ENCODE results near the gene UNC13D. TPM values are rescaled to one million over a fixed set of nuclear protein-coding genes. Genes with fewer than 3 reads are reported as not detected.
"Not testable (repeated sequence)": the region's sequence is repeated elsewhere in the genome, so short reads cannot be mapped to it uniquely, and the experiment has no call there.

The UNC13D gene
- polyA plus RNA-seq, 12 donors: 3.1 to 14.7 (median 3.9) TPM; not detected in 1

DNA sequence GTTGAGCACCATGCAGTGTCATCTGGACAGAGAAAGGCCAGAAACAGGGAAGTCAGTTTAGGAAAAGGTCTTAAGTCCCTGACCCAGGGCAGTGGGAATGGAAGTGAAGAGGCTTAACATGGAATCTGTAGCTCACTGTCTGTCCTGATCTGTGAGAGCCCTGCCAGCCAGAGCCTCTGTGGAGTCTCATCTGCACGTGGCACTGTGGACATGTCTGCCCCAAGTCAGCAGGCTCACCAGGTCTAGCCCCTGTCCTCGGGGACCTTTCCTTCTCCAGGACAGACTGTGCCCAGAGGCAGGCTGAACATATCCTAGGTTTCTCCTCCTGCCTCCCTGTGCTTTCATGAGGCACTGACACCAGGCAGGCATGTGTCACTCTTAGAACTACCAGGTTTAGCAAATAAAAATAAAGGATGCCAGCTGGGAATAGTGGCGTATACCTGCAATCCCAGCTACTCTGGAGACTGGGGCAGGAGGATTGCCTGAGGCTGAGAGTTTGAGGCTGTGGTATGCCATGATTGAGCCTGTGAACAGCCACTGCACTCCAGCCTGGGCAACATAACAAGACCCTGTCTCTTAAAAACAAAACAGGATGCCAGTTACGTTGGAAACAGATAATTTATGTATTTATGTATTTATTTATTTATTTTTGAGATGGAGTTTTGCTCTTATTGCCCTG lies 37.2 kb downstream of the UNC13D start:
- no peak for DNase-seq

DNA sequence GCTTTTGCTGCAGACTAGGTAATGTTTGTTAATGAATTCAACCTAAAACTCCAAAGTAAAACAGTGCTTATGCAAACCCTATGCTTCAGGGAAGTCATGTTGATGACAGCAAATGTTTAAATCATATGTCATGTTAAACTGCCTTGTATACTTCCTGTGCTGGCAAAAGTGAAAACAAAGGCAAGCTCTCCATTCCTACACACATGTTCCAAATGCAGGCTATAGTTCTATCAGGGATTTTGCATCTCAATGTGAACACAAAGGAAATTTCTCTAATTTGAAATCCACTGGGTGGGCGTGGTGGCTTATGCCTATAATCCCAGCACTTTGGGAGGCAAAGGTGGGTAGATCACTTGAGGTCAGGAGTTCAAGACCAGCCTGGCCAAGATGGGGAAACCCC lies 40.3 kb downstream of the UNC13D start:
- no peak for DNase-seq

DNA sequence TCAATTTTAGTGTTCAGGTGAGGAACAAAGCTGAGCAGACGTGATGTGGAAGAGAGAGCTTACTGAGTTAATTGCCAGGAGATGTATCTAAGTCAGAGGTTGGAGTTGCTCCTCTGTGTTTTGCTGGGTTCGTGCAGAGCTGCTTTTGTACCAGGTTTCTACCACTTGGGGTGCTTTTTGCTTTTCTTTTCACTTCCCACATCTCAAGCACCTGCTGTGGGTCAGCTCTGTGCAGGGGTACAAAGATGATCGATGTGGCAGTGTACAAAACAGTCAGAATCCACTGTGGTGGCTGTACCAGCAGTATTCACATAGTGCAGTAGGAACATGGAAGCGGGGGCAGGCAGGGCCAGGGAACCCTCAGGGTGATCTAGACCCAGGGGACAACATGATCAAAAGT lies 44.8 kb downstream of the UNC13D start:
- DNase-seq: no peak

DNA sequence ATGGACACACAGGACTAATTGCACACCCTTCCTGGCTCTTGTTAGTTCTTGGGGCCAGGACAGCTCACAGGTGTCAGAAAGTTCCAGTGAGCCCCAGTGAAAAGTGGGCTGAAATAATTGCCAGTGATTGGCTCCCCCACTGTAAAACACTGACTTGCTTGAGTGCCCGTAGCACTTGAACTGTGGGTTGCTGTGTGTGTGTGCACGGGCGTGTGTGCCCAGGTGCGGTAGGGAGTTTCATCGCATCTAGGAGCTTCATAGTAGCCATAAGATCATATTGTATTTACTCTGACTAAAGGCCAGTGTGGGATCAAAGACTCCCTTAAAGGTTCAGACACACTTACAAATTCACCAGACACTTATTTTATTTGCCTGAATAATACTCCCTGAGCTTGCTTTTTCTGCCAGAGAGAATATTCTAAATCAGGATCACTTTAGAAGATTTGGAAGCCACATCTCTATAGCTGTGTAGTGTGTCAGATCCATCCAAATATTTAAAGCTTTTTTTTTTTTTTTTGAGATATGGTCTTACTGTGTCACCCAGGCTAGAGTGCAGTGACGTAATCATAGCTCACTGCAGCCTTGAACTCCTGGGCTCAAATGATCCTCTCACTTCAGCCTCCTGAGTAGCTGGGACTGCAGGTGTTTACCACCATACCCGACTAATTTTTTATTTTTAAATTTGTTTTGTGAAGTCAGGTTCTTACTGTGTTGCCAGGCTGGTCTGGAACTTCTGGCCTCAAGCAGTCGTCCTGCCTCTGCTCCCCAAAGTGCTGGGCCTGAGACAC lies 48.2 kb downstream of the UNC13D start:
- DNase-seq: no peak

DNA sequence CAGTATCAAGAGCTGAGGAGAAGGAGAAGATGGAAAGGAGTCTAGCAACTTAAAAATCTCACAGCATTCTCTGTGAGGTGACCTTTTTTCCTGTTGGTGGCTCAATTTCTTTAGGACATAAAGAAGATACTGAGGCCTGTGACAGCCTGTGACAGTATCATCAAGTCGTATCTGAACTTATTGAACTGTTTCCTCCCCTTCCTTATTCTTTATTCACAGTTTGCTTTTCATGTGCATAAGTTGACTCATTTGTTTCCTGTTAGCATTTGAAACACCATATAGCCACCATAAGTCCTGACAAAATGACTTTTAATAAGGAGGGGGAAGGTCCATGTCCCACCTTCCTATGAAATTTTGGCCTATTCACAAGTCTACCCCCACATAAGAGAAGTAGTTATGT lies 50.7 kb downstream of the UNC13D start:
- DNase-seq: no peak

DNA sequence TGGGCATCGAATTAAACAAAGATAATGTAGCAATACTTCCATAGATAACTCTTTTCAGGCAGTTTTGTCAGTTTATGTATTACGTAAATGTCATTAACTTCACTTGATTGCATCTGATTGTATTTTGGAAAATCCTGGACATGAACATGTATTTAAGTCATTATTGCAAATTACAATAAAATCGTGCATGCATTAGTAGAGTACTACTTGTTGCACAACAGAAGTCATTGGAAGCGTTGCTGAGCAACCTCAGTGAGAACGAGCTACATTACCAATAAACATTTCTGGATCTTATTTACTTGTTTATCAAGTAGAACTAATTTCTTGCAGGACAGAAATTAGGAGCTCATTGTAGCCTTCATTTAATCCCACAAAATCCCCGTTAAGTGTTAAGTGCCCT lies 53.0 kb downstream of the UNC13D start:
- no peak for DNase-seq

DNA sequence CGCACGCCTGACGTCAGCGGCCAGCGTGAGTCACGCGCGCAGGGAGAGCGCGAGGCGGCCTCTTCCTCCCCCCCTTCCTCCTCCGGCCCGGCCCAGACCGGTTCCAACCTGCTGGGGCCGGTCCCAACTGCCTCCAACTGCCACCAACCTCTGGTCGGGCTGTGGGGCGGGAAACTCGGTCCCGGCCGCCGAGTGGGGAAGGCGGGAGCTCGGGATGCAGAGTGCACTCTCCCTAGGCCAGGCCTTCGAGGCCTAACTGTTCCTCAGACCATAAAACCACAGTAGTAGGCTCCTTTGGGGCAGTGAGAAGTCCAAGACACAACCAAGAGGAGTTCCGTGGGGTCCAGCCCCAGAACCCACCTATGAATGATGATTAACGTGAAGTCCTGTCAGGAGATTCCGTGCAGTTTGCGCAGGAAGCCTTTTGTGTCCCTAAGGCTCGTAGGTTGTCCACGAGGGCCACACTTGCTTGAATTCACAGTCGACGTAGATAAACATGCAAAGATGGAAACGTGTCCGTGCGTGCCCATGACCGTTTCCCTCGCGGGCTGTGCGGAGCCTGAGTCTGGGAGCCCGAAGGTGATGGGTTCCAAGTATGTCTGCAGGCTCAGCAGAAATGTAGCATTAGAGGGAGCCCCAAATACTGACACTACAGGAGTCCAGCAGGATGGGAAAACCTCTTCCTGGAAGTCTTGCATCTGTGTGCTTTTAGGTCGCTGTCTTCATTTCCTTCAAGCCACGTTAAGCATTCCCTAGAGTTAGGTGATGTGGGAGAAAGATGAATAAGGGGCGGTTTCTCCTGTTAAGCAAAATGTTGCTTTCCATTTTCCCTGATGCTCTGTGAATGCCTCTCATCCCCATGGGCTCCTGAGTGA lies 59.0 kb downstream of the UNC13D start:
- DNase-seq: peak; percentile 94

DNA sequence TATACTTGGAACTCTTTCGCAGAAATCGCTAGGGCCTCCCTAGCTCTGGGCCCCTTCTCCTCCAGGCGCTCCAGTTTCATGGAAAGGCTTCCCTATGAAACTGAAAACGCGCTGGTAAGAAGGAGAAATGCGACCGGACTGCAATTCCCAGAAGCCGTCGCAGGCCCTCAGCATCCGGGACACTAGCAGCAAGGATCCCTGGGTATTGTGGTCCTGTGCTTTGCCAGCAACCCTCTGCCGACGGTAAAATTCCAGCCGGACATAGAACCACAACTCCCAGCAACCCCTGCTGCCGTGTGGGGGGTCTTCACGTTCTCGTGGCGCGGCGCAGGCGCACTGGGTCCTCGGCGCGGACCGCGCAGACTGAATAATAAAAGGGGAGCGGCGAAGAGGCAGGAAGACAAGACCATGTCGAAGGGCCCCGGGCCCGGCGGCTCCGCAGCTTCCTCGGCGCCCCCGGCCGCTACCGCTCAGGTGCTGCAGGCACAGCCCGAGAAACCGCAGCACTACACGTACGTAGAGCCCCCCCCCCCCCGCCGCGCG lies 59.7 kb downstream of the UNC13D start, which contains the start of gene UNK:
Gene UNK (plus strand): TSS at position 334 of the 543 bp plus-strand sequence. CDS start 75 bp downstream, at position 409.
- peak; percentile 99 for DNase-seq

DNA sequence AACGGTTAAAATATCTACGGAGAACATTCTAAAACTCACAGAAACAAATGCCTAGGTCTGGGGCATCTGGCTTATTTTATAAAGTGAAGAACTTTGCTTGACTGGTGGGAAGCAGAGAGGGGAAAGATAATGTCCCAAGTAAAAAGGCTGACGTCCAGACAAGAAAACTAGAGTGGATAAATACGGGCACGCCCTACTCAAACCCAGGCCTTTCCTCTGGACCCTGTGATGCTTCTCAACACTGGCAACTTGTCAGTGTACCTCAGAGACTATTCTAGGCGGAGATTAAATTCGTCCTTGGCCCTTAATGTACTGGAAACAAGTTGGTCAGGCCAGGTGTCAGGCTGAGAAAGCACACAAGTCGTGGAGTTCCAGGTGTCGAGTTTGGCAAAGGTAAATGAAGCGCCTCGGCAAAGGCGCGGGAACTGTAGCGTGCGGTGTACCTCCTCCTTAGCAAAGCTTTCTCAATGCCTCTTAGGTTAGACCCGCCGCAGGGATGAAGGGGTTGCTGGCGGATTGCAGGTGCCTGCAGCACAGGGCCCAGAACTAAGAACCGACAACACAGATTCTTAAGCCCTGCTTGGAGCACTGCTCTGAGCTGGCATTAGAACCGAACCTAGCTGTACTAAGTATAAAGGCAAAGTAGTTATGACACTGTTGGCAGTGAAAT lies 60.3 kb downstream of the UNC13D start:
- no peak for DNase-seq

DNA sequence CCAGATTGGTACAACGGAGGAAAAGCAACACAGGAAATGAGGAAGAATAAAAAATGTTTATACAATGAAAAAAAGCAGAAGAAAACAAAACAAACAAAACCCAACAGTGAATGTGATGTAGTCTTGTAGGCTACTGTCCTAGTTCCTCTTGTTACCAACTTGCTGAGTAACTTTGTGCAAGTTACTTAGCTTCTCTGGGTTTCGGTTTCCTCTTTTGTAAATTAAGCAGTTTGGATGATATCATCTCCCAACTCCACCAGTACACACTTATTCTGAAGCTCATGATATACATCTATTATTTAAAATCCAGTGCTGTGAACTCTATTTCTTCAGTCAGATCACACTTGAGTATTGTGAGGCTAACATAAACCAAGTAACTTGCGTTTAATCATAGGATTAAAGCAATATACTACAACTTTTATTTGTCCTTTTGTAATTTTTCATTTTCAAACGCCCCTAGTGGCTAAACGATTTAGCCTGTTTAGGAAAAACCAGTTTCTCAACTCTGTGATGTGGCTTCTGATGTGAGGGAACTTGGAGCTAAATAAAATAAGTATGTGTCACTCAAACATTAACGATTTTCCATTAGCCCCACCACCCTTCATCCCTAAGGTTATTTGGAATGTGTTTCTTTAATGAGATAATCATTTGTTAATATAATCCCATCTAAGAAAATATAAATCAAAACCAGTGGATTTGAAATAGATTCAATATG lies 61.0 kb downstream of the UNC13D start:
- peak; percentile 64 for DNase-seq

DNA sequence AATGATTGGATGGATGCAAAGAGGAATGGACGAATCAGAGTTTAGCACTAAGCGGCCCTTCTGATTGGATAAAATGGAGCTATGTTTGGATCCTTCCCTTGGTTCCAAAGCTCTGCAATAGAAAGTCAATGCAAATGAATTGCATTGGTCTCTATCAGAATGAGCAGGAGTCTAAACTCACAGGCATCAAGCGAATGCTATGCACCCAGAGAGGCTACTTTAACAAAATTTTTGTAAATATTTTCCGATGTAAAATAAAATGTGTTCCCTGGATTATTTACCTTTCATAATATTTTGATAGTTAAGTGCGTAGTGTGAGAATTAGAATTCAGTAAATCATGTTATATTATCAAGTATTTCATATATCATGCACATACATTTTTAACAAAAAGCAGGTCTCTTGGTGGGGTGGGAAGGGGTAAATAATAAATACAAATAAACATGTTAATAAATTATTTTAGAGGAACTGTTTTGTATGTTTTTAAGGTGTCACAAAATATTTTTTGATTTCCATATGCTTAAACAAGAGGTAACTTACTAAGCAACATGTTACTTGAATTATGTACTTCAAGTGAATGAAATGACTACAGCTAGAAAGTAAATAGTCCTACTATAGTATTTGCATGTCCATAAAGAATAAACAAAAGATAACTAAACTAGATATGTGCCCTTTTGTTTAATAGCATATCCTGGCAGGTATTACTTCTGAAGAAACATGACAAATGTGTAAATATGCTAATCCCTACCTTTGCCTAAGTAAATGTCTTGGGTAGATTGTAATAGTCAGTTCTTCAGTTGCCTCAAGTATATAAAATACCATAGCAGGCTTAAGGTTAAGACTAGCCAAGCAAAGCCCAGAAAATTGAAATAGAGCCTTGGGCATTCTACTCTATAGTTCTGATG lies 64.0 kb downstream of the UNC13D start:
- DNase-seq: no peak

DNA sequence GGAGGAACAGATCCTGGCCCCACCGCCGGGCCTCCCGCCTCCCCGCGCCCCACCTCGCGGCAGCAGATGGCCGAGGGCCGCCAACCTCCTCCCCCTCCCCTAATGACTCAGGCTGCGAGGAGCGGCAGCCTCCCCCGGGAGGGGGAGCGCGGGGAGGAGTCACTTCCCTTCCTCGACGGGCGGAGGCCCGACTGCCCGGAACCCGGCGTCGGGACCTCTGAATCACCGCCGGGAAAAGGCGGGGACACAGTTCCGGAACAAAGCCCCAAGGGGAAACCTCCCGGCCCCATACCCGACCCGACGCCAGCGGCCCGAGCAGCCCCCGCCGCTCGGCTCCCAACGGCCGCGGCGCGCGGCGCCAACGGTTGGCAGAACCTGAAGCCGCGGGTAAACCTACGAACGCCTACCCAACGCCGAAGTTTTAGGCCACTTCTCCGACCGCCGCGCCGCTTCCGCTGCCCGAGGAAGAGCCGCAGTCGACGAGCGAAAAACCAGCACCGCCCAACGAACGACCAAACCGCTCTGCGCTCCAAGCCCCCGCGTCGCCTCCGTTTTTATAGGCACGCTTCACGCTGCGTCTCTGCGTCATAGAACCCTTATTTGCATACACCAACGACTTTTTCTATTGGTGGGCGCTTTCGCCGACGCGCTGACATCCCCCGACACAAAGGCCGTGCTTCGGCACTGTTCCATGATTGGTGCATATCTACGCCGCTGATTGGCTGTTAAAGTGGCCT lies 64.8 kb downstream of the UNC13D start:
- peak; percentile 100 for DNase-seq

DNA sequence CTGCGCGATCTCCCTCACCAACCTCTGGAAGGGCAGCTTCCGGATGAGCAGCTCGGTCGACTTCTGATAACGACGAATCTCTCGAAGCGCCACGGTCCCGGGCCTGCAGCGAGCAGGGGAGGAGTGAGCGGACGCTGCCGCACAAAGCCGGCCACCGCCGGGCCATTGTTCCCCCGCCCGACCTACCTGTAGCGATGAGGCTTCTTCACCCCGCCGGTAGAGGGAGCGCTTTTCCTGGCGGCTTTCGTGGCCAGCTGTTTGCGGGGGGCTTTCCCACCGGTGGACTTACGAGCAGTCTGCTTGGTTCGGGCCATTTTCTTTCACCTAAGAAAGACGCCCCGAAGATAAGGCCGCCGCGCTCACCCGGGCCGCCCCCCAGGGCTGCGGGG lies 65.3 kb downstream of the UNC13D start:
- DNase-seq: no peak

DNA sequence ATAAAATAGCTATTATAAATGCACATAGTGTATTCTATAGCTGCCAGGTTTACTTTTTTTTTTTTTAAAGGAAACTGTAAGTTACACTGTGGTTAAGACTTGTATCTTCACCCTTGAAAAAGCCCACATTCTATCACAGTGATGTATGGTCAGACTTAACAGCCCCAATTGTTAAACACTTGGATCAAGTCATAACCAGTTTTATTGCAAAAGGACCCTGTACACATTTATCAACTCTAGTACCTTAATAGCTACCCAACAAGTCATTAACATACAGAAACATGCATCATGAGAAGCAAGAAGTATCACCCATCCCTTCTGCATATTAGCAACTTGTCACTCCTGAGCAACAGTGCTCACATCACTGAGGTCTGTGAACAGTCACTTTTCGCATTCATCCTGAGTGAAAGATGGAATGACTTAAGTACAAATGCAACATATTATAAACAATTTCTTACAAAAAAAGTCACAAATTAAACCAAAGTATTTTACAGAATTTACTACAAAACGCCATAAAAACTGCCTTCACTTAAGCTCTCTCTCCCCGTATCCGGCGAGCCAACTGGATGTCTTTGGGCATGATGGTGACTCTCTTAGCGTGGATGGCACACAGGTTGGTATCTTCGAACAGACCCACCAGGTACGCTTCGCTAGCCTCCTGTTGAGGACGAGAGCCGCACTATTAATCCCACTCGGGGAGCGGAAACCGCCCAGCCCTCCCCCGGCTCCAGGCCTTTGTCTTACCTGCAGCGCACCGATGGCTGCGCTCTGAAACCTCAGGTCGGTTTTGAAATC lies 65.9 kb downstream of the UNC13D start:
- not testable (repeated sequence) for DNase-seq

DNA sequence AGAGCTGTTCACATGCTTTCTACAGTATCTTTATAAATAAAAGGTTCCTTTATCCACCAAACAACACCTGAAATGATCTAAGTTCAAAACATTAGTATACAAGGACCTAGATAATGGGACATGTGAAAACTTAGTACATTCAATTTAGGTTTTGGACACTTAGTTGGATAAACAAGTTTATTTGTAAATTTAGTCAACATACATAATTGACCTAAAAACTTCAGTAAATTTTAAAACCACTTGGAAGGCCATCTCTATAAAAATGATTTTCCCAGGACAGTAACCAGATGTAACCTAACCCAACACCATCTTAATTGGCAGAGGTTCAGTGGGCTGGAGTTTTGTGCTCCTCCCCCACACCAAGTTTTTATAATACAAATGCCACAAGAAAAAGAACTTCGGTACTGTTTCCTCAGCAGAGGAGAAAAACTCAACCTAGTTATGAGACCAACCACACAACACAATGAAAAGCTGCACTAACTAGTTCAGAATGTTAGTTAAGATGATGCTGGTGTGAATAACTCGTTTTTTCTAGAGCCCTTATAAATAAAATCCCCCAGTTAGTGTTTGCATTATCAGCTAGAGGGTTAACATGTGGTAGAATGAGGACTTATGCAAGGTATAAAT lies 66.8 kb downstream of the UNC13D start:
- DNase-seq: no peak
